GM13977 (cell line): Measurements from ENCODE around the gene ATXN1.
A peak's percentile ranks its signal among the peaks of the same experiment; 100 is the strongest.

ENCODE experiments used
- DNase-seq: peaks from one replicate; pipeline ENCODE4 v3.0.0; 2012; ENCODE audit warnings: low spot score
- in situ Hi-C: fragments of 300-500 bp; cut with MboI; formaldehyde crosslinking; loops from one replicate; pipeline ENCODE4 v1.12.0; 2022; ENCODE audit warnings: low sequenced_read_pairs, low pct_unique_long_range_greater_than_20kb, mixed read lengths, inconsistent platforms; ENCODE audit not compliant: unreplicated experiment
- TF ChIP-seq, protein P1 (sequence below): IDR thresholded peaks from 2 replicates; pipeline ENCODE4 v1.5.1; 2012; ENCODE audit warnings: mild to moderate bottlenecking, control low read depth; ENCODE audit not compliant: insufficient read depth; ENCODE audit errors: extremely low read depth, missing control alignments

The ATXN1 gene

DNA sequence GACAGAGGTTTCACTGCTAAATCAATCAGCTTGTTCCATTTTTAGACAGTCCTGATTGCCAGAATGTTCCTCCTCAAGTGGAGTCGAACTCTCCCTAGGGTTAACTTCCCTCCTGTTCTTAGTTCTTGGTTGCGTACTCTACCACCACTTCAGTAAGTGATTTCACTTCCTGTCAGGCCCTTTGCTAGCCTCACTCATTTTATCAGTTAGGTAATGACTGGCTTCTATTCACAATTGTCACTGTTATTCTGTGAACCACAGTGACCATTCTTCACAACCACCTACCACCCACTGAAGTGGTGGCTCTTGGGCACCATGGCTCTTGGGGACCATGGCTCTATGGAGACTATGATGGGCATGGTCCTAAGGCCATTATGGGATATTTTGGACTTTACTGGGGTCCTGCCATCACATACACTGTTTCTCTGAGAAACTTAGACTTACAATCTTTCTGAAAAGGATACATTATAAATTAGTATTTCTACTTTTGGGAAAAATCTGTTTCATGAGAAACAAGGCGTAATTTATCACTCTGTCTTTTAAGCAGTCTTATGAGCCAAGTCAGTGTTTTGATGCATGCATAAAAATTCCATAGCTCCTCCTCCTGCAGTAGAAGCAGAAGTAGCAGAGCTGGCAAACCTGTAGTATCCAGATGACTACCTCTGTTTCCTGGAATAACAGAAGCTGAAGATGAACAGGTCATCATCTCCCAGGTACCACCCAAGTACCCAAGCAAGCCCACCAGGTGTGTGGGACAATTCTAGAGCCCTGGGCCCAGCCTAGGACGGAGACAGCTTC lies 66.3 kb downstream of the ATXN1 start:
- peak; percentile 24 for DNase-seq
- in situ Hi-C loops, result no loop called here
- TF ChIP-seq, protein P1, sequence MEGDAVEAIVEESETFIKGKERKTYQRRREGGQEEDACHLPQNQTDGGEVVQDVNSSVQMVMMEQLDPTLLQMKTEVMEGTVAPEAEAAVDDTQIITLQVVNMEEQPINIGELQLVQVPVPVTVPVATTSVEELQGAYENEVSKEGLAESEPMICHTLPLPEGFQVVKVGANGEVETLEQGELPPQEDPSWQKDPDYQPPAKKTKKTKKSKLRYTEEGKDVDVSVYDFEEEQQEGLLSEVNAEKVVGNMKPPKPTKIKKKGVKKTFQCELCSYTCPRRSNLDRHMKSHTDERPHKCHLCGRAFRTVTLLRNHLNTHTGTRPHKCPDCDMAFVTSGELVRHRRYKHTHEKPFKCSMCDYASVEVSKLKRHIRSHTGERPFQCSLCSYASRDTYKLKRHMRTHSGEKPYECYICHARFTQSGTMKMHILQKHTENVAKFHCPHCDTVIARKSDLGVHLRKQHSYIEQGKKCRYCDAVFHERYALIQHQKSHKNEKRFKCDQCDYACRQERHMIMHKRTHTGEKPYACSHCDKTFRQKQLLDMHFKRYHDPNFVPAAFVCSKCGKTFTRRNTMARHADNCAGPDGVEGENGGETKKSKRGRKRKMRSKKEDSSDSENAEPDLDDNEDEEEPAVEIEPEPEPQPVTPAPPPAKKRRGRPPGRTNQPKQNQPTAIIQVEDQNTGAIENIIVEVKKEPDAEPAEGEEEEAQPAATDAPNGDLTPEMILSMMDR, result no peak

DNA sequence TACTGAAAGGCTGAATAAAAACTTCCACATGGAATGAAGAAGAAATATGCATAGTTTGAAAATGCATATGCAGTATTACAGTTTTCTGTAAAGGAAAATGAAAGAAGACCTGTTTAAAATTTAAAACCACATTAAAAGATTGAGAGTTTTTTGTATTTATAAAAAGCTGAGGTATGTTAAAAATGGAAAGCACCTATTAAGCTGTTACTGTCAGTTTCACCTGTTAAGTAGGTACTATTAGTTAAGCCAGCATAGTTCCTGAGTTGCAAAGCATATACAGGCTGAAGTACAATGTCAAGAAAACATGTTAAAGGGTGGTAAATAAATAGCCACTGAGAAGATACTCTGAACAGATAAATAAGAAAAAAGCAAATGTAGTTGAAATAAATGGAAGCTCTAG lies 69.9 kb downstream of the ATXN1 start:
- in situ Hi-C loops, result no loop called here
- no peak for DNase-seq
- TF ChIP-seq, protein P1, result no peak

DNA sequence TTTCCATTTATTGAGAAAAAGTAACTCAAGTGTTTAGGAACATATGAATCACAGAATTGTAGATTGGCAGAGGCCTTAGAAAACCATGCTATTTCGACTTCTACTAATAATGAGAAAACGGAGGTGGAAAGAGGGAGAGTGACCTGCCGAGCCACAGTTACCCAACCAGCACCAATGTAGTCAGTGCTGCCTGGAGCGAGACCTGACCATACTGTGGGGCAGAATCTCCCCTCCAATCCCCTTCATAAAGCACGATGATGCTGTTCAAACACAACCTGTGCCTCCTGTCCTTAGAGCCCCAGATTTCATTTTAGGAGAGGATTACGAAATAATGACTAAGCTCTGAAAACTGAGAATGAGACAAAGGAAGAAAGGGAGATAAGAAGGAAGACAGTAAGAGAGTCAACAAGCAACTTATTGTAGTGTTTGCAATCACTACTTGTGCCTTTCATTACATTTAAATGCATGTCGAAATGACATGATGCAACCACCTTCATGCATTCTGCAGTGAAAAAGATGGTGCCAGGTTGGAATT lies 70.6 kb downstream of the ATXN1 start:
- TF ChIP-seq, protein P1, result no peak
- peak; percentile 41 for DNase-seq
- in situ Hi-C loops, result no loop called here

DNA sequence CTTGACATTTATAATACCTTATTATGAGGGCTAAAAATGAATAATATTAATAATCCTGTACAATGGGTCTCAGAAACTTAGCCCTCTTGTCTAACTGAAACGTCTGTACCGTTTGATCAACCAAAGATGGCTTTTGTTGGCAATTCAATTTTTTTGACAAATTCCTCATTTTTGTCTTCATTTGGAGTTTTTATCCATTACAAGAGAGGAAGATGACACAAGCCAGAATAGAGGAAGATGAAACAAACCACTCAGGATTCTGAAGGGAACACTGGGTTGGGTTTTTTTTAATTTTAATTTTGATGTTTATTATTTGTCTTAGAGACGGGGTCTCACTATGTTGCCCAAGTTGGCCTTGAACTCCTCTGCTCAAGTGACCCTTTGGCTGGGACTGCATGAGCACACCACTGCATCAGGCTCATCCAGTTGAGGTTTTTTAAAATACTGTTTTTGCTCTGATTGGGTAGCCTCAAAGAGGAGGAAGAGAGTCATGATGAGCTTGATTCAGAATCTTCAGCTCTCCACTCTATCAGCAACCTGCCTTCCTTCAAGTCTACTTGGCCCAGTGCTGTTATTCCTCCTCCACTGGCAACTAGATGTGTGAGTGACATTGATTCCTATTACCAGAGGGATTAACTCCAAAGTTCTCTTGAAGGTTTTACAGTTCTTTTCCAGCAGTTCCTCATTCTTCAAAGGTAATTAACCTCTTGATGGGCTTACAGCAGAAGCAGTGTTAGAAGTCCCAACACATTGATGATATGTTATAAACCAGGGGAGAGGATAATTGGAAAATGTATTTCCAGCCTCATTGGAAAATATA lies 71.3 kb downstream of the ATXN1 start:
- in situ Hi-C loops, result no loop called here
- TF ChIP-seq, protein P1, result no peak
- DNase-seq, result no peak

DNA sequence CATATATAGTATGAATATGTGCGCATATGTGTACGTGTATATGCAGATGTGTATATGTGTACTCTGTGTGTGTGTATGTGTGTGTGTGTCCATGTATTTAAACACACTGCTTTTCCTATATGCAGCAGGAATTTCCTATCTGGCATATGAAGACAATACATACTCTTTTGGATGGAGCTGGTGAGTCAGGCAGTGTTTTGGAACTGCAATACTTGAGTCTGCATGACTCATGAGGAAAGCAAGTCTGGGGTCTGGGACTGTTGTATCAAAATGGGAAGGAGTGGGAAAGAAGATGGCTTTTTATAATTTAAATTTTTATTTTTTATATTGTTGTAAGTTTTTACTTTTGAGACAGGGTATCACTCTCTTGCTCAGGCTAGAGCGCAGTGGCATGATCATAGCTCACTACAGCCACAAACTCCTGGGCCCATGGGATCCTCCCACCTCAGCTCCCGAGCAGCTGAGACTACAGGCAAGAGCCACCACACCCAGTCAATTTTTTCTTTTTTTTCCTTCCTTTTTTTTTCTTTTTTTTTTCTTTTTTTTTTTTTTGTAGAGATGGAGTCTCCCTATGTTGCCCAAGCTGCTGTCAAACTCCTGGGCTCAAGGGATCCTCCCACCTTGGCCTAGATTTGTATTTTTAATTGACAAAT lies 72.2 kb downstream of the ATXN1 start:
- no peak for DNase-seq
- TF ChIP-seq, protein P1, result no peak
- in situ Hi-C loops, result no loop called here

DNA sequence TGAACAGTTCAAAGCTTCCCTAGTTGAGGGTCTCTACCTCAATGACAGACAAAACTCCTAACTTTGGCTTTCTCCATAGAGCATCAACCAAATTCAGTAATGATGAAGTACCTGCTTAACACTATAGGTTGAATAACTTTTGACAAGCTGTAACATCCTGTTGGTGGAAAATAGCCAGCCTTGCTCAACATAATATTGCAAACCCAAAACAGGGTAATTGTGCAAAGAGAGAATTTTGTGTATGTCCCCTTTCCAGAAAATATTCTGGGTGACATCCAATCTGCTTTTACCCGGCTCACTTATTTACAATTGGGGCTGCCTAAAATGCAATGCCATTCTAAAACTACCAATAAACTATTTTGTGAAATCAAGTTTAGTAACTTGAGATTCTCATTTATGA lies 72.8 kb downstream of the ATXN1 start:
- DNase-seq, result no peak
- in situ Hi-C loops, result no loop called here
- TF ChIP-seq, protein P1, result no peak
